KMS-11 (cell line): ENCODE measurements around the gene GPR33.
"Not testable (repeated sequence)": the region's sequence is repeated elsewhere in the genome, so short reads cannot be mapped to it uniquely, and the experiment has no call there.

Experiments used
- H2AFZ ChIP-seq: fragments of 200-600 bp; sonication (generic); 2 replicates; pipeline ENCODE4 v1.6.1; 2016; ENCODE audit warnings: antibody characterized with exemption, mixed run types, low read depth
- H3K27ac ChIP-seq: fragments of 200-600 bp; sonication (generic); 2 replicates; pipeline ENCODE4 v1.6.1; 2016; ENCODE audit warnings: mild to moderate bottlenecking, mixed run types
- H3K27me3 ChIP-seq: fragments of 200-600 bp; sonication (generic); 2 replicates; pipeline ENCODE4 v1.6.1; 2017; ENCODE audit warnings: mild to moderate bottlenecking, low read depth, mixed run types, moderate library complexity; ENCODE audit not compliant: insufficient read depth
- H3K36me3 ChIP-seq: fragments of 200-600 bp; sonication (generic); 2 replicates; pipeline ENCODE4 v1.6.1; 2017; ENCODE audit warnings: mild to moderate bottlenecking, mixed run types; ENCODE audit not compliant: insufficient read depth
- H3K4me1 ChIP-seq: fragments of 200-600 bp; sonication (generic); 2 replicates; pipeline ENCODE4 v1.6.1; 2016; ENCODE audit warnings: mild to moderate bottlenecking, low read depth, mixed run types; ENCODE audit not compliant: poor library complexity, severe bottlenecking
- H3K4me2 ChIP-seq: fragments of 200-600 bp; sonication (generic); 2 replicates; pipeline ENCODE4 v1.7.0; 2016; ENCODE audit warnings: mild to moderate bottlenecking, mixed run types
- H3K4me3 ChIP-seq: fragments of 200-600 bp; sonication (generic); IDR thresholded peaks from 2 replicates; pipeline ENCODE4 v1.6.1; 2017; ENCODE audit warnings: low read depth, low read length, mixed read lengths; ENCODE audit not compliant: insufficient read depth
- H3K79me2 ChIP-seq: fragments of 200-600 bp; sonication (generic); 2 replicates; pipeline ENCODE4 v1.6.1; 2016; ENCODE audit warnings: low read depth, mixed run types; ENCODE audit not compliant: insufficient read depth
- H3K9ac ChIP-seq: fragments of 200-600 bp; sonication (generic); 2 replicates; pipeline ENCODE4 v1.6.1; 2016; ENCODE audit warnings: mild to moderate bottlenecking, mixed run types
- H4K20me1 ChIP-seq: fragments of 200-600 bp; sonication (generic); 2 replicates; pipeline ENCODE4 v1.6.1; 2016; ENCODE audit warnings: mild to moderate bottlenecking, mixed run types; ENCODE audit not compliant: insufficient read depth
- TF ChIP-seq, protein P1 (sequence below): fragments of 200-600 bp; sonication (generic); conservative IDR thresholded peaks from 2 replicates; pipeline ENCODE4 v1.6.1; 2017; ENCODE audit warnings: low read depth, mild to moderate bottlenecking, antibody characterized with exemption, low read length, moderate library complexity, mixed read lengths

GPR33 gene

DNA sequence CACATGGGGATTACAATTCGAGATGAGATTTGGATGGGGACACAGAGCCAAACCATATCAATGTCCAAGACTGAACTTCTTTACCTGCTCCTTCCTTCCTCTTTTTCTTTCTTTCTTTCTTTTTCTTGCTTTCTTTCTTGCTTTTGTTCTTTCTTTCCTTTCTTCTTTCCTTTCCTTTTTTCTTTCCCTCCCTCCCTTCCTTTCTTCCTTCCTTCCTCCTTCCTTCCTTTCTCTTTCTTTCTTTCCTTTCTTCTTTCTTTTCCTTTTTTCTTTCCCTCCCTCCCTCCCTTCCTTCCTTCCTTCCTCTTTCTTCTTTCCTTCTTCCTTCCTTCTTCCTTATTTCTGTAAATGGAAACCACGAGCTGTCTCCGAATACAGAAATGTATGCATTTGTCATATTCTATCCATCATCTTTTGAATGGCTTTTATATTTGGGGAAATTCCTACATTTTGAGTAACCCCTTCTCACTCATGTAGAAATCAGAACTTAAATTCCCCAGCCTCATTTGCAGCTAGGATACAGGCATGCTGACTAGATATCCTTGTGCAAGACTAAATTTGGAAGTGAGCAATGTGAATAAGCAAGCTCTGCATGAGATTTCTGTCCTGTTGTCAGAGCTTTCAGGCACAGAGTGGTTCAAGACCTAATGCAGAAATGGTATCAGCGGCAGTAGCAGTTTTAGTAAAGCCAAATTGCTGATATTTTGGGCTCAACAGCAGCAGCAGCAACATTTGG lies 11.5 kb downstream of the GPR33 start:
- Histone ChIP-seq H3K79me2 (no peaks in the 10 kb centered on the region), H3K4me1 (no peaks in the 10 kb centered on the region), H3K4me3 (no peak overlapping the region), H3K27ac (no peak overlapping the region), H3K36me3 (no peaks in the 10 kb centered on the region), H3K27me3 (no peaks in the 10 kb centered on the region), H4K20me1 (no peaks in the 10 kb centered on the region), H2AFZ (no peak overlapping the region), H3K9ac (no peak overlapping the region), H3K4me2 (no peak overlapping the region)
- TF ChIP-seq, protein P1, sequence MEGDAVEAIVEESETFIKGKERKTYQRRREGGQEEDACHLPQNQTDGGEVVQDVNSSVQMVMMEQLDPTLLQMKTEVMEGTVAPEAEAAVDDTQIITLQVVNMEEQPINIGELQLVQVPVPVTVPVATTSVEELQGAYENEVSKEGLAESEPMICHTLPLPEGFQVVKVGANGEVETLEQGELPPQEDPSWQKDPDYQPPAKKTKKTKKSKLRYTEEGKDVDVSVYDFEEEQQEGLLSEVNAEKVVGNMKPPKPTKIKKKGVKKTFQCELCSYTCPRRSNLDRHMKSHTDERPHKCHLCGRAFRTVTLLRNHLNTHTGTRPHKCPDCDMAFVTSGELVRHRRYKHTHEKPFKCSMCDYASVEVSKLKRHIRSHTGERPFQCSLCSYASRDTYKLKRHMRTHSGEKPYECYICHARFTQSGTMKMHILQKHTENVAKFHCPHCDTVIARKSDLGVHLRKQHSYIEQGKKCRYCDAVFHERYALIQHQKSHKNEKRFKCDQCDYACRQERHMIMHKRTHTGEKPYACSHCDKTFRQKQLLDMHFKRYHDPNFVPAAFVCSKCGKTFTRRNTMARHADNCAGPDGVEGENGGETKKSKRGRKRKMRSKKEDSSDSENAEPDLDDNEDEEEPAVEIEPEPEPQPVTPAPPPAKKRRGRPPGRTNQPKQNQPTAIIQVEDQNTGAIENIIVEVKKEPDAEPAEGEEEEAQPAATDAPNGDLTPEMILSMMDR: no peak

DNA sequence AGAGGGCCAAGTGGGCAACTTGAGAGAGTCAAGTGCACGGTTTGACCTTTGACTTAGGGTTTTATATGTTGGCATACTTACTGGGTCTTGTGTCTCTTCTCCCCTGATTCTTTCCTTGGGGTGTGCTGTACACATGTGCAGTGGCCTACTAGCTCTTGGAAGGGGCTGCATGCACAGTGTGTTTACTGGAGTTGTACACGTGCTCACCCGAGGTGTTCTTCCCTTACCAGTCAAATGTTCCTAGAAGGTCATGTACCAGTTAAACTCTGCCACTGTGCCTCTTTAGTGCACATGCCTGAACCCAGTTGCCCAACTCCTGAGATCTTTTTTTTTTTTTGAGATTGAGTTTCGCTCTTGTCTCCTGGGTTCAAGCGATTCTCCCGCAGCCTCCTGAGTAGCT lies 21.3 kb downstream of the GPR33 start:
- H4K20me1 ChIP-seq: no peaks in the 10 kb centered on the region
- no peaks in the 10 kb centered on the region for H3K36me3 ChIP-seq
- no peak overlapping the region for H3K9ac ChIP-seq
- TF ChIP-seq, protein P1: no peak
- H3K4me1 ChIP-seq: no peaks in the 10 kb centered on the region
- H3K4me3 ChIP-seq: no peak overlapping the region
- H2AFZ ChIP-seq: no peak overlapping the region
- no peak overlapping the region for H3K4me2 ChIP-seq
- H3K79me2 ChIP-seq: no peaks in the 10 kb centered on the region
- no peak overlapping the region for H3K27ac ChIP-seq
- no peaks in the 10 kb centered on the region for H3K27me3 ChIP-seq

DNA sequence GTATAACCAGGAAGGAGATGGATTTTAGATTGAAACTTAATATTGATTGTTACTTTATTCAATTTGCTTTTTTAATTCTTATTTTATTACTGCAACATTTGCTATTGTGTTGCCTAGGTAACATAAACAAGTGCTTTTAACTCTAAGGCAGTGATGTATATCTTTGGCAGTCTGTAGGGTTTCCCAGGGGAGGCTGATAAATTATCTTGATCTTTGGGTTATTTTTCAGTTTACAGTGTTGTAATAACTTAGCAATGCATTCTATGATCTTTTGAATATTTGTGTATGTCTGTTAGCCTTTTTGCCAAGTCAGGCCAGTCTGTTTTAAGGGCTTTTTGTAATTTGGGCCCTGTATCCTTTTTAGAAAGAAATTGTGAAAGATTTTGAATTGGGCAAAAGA lies 22.7 kb downstream of the GPR33 start:
- Histone ChIP-seq H3K79me2 (no peaks in the 10 kb centered on the region), H3K4me1 (no peaks in the 10 kb centered on the region), H3K36me3 (no peaks in the 10 kb centered on the region), H3K4me3 (no peak overlapping the region), H3K9ac (no peak overlapping the region), H3K4me2 (no peak overlapping the region), H2AFZ (no peak overlapping the region), H3K27ac (no peak overlapping the region), H4K20me1 (no peaks in the 10 kb centered on the region), H3K27me3 (no peaks in the 10 kb centered on the region)
- TF ChIP-seq, protein P1: no peak

DNA sequence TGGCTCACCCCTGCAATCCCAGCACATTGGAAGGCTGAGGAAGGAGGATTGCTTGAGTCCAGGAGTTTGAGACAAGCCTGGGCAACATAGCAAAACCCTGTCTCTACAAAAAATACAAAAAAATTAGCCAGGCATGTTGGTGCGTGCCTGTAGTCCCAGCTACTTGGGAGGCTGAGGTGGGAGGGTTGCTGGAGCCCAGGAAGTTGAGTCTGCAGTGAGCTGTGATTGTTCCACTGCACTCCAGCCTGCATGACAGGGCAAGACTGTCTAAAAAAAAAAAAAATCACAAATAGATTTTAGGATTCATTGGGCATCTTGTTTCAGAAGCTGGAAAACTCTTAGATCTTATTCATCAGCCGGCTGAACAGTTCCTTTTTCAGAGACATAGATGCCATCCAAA lies 25.4 kb downstream of the GPR33 start:
- H4K20me1 ChIP-seq, H3K4me1 ChIP-seq, H3K79me2 ChIP-seq, H3K4me3 ChIP-seq, H3K4me2 ChIP-seq, H3K27me3 ChIP-seq, H3K9ac ChIP-seq, H3K27ac ChIP-seq, H3K36me3 ChIP-seq, H2AFZ ChIP-seq: not testable (repeated sequence)

DNA sequence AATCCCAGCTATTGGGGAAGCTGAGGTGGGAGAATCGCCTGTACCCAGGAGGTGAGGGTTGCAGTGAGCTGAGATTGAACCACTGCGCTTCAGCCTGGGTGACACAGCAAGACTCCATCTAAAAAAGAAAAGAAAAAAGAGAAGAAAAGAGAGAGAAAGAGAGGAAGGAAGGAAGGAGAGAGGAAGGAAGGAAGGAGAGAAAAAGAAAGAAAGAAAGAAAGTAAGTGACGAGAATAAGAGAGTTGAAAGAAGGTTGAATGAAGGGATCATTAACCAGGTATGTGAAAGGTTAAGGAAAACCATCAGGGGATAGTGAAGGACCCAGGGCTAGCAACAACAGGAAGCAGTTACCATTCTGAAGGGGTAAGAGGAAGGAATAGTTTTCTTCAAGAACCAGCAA lies 26.3 kb downstream of the GPR33 start:
- no peaks in the 10 kb centered on the region for H3K27me3 ChIP-seq
- H3K4me2 ChIP-seq: no peak overlapping the region
- H3K27ac ChIP-seq: no peak overlapping the region
- H3K36me3 ChIP-seq: no peaks in the 10 kb centered on the region
- H4K20me1 ChIP-seq: no peaks in the 10 kb centered on the region
- H2AFZ ChIP-seq: no peak overlapping the region
- TF ChIP-seq, protein P1: no peak
- no peaks in the 10 kb centered on the region for H3K79me2 ChIP-seq
- H3K9ac ChIP-seq: no peak overlapping the region
- H3K4me1 ChIP-seq: no peaks in the 10 kb centered on the region
- H3K4me3 ChIP-seq: no peak overlapping the region
